HTR-8/SVneo (cell line): Measurements from ENCODE around the gene WNT3A.

Source experiments
- DNase-seq: peaks from one replicate; pipeline ENCODE4 v3.0.0; 2011; ENCODE audit warnings: low spot score, mixed read lengths; ENCODE audit not compliant: insufficient read length
- FAIRE-seq: peaks from 2 replicates; lab custom pipeline; 2011; peaks lifted over from hg19 to GRCh38; lab: Jason Lieb, UNC

Gene WNT3A

DNA sequence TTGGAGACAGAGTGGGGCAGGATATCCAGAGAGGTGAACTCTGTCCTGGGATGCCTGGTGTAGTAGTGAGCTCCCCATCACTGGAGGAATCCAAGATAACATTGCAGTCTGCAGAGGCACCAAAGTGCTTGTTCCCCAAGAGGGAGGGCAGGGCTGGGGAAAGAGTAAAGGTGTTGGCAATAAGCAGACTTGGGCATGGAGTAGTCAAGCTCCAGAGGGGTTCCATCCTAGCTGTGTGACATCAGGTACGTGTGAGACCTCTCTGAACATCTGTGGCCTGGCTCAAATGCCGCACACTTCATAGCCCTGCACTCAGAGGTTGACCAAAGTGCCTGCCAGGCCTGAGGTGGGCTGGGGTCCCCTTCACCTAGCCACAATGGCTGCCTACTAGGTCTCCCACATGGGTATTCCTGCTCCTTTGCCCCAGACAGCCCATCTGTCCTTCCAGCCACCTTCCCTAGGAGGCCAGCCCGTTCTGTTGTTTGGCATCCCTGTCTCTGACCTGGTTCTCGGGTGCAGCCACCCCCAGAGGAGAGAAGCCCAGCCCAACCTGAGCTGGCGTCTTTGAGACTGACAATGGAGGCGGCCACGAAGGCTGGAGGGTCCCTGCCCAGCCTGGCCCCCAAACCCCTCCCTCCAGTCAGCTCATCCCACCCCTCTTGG lies 72.9 kb downstream of the WNT3A start:
- DNase-seq: no peak
- no peak for FAIRE-seq

- no peak for FAIRE-seq
Observed at GRCh38 chr1:228081144-228081543, 74.3 kb downstream of the WNT3A start.

GRCh38 chr1:228081578-228082213 lies 74.9 kb downstream of the WNT3A start:
- FAIRE-seq (no peak), DNase-seq (no peak)

More at GRCh38 chr1:228081144-228081543, 74.3 kb downstream of the WNT3A start:
- no peak for DNase-seq

GRCh38 chr1:228082214-228082917 lies 75.6 kb downstream of the WNT3A start, which contains the start of gene ARF1:
TSS of gene ARF1 (plus strand) at chr1:228082708. CDS start at chr1:228097115, 14,407 bp downstream.
- FAIRE-seq (peak; percentile 90), DNase-seq (peak; percentile 98)

- DNase-seq (no peak), FAIRE-seq (no peak)
Observed at GRCh38 chr1:228082918-228083870, 76.4 kb downstream of the WNT3A start.

- FAIRE-seq: no peak
- no peak for DNase-seq
Observed at GRCh38 chr1:228083871-228084278, 77.1 kb downstream of the WNT3A start.

- FAIRE-seq: no peak
- DNase-seq: no peak
Observed at GRCh38 chr1:228084325-228084724, 77.5 kb downstream of the WNT3A start.

- FAIRE-seq: no peak
- no peak for DNase-seq
Observed at GRCh38 chr1:228084797-228085196, 78.0 kb downstream of the WNT3A start.

- FAIRE-seq (no peak), DNase-seq (no peak)
Observed at GRCh38 chr1:228085287-228085951, 78.6 kb downstream of the WNT3A start.

GRCh38 chr1:228087771-228088251 lies 81.0 kb downstream of the WNT3A start:
- peak; percentile 60 for DNase-seq
- FAIRE-seq: no peak

- no peak for DNase-seq
- no peak for FAIRE-seq
Observed at GRCh38 chr1:228088586-228089498, 82.0 kb downstream of the WNT3A start.

DNA sequence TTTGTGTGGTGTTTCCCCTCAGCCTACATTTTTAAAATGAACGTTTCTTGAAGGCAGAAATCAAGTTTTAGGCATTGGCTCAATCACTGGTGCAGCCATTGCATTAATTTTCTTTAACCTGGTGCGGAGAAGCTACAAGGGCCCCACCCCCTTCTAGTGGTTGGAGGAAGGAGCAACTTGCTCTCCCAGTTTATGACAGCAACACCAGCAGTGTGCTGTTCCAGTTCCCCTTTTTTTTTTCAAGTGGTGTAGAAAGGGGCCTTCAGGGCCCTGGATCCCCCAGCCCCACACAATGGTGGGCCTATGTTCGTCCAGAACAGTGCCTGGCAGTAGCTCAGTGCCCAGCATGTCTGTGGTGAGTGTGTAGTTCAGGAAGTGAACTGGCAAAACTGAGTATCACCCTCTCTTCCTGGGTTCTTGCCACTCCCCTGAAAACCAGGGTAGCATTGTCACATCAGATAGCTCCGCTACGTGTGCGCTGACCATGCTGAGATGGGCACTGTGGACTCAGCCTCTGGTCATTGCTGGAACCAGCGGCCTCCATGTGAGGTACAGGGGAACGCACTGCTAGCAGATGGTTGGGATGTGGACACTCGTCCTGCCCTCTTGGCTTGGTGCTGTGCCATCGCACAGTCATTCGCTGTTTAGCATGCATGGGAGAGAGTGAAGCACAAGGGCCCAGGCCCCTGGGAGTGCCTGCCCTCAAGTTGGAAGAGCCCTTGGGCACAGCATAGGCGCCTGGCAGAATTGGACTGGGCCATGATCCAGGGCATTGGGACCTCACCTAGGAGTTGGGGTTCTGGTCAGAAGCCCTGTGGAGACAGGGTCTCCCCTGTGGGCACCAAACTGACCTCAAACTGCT lies 83.0 kb downstream of the WNT3A start:
- FAIRE-seq (no peak), DNase-seq (no peak)

DNA sequence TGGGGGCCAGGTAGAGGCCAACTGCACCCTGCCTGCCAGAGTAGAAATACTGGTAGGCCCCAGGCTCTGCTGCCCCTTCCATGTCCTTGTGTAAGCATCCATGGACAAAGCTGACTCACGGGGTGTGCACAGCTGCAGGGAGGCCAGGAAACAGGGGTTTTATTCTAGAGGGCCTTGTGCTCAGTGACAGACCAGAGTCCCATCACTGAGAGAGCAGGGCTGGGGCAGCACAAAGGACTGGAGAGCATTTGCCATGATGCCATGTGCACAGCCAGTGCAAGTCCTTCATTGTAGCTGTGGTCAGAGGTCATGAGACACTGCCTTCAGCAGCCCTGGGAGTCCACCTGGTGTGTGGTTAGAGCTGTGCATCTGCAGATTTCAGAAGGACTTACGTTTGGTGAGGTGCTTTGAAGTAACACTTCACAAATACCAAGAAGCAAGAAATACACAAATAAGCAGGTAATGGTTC lies 83.8 kb downstream of the WNT3A start:
- no peak for FAIRE-seq
- no peak for DNase-seq

DNA sequence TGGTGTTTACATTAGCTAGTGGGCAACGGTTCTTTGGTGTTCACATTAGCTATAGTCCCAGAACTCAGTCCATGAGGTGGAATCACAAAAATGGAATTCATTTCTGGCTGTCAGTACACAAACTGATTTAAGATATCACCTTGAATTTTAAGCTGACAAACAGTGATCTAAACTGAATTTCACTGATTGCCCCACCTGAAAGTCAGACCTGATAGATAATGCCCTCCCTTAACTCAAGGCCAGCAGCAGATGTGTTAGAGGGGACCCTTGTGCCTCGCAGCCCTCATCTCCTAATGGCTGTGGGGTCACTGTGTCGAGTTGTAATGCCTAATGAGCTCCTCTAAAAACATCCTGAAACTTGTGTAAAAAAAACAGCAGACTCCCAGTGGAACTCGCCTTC lies 84.3 kb downstream of the WNT3A start:
- DNase-seq (no peak), FAIRE-seq (no peak)

DNA sequence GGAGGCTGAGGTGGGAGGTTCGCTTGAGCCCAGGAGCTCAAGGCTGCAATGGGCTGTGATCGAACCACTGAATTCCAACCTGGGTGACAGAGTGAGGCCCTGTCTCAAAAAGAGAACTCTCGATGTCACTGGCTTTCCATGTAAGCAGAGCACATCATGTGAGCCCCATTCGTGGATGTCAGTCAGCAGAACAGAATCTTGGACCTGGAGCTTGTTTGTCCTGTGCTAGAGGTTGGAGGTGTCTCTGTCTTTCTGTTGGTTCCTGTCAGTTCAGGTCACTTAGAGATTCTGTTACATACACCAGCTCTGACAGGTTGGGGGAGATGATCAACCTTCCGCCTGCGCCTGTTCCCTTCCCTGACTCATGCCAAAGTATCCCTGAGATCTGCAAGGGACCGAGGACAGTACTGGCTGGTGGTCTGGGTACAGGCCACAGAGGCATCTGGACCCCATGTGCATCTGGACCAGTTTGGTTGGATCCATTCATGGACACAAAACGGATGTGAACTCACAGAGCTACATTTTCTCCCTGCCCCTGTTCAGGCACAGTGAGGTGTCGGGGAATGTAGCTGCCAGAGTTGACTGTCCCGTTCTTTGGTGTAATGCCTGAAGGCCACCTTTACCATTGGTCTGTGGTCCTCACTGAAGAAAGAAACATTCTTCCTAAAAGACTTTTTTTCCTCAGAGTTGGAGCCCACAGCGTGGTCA lies 85.7 kb downstream of the WNT3A start:
- FAIRE-seq (no peak), DNase-seq (no peak)

DNA sequence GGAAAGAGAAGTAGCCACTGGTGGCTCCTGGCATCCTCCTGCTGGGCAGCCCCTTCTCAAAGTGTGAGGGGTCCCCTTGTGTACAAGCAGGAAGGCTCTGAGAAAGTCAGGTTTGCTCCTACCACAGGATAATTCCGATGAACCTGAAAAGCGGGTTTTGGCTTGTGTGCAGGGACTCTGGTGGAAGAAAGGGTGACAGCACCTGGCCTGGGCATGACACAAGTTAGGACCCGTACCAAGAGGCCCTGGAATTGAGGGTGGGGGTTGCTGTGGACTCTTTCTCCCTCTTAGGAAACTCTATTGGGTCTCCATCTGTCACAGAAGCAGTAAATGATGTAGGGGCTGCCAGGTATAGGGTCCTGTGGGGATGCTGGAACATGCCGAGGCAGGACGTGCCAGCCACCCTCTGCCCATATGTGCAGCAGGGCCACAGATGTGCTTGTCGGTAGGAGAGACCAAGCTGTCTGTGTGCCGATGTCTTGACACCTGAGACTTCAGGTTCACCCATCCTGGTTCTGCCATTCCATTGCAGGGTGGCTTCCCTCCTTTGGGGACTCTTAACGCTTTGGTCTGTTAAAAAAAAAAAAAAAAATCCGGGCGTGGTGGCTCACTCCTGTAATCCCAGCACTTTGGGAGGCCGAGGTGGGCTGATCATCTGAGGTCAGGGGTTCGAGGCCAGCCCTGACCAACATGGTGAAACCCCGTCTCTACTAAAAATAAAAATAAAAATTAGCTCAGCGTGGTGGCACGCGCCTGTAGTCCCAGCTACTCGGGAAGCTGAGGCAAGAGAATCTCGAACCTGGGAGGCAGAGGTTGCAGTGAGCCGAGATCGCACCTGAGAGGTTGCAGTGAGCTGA lies 86.5 kb downstream of the WNT3A start:
- DNase-seq (no peak), FAIRE-seq (no peak)
